ENCODE measurements around the gene C15orf61.

C15orf61 gene

GRCh38 chr15:67554580-67554979 is 33.6 kb downstream of the C15orf61 start:
- no peak for DNase-seq

DNA sequence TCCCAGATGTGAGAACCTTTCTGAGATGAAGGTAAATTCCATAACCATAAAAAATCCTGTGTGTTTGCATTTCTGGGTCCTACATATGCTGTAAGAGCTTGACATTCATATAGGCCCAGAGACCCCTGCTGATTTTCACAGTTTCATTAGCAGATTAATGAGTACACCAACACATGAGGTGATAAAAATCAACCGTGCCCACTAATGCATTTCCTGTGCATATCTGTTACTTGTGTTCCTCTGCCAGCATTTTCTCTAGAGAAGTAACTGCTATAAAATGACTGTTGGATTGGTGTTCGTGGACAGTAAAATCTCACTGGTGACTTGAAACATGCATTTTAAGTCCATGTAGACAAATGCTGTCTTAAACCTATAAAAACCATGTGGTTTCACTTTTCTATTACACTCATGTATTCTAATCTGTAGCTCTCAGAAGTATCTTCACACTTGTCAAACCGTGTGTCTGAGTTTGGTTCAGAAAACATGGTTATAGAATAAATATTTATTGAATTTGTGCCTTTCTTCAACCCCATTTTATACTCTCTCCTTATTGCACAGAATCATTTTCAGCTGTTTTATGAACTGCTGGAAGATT is 36.1 kb downstream of the C15orf61 start:
- no peak for DNase-seq

DNA sequence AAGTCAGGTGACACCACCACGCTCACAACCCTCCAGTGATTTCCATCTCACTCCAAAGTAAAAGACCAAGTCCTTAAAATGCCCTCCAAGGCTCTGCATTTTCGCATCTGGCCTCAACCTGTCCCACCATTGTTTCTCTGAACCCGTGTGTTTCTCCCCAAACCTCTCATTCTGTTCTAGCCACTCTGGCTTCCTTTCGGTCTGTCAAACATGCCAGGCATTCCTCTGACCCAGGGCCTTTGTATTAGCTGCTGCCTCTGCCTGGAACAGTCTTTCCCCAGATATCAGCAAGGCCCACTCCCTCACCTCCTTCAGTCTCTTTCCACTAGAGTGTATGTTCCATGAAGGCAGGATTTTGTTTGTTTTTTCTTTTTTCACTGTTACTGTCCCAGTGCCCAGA is 37.6 kb downstream of the C15orf61 start:
- DNase-seq, result no peak

DNA sequence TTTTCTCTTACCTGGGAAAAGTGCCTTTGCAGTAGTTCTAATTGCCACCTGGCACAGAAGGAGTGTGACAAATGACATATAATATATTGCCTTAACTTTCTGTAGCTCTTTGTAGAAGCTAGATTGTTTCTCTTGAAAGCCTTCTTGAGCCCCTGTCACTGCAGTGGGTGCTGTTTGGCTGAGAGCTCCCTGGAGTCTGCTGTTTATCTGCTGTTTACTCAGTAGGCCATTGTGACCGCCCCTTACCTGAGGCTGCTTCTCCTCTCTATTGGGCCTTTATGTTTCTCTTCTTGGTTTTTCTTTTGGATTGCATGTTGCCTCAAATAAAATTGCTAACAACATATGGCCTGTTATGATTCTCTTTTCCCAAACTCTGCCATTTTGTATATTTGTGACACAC is 38.2 kb downstream of the C15orf61 start:
- DNase-seq, result no peak

DNA sequence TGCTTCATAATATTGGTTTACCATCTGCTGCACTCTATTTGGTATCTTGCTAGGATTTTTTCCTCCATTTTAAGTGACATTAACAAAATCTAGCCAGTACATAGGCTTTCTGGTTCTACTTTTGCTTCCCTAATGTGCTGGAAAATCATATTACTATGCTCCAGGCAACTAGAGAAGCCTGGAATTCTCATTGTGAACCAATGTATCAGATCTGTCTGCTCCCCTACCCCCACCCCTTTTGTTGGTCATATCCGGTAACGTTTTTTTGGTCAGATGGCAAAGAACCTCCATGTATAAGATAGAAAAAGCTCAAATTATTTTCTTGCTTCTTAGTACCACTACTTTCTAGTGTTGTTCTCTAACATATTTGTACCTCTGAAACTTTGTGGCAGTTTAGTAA is 38.6 kb downstream of the C15orf61 start:
- no peak for DNase-seq

GRCh38 chr15:67560320-67560719 is 39.4 kb downstream of the C15orf61 start:
- no peak for DNase-seq

DNA sequence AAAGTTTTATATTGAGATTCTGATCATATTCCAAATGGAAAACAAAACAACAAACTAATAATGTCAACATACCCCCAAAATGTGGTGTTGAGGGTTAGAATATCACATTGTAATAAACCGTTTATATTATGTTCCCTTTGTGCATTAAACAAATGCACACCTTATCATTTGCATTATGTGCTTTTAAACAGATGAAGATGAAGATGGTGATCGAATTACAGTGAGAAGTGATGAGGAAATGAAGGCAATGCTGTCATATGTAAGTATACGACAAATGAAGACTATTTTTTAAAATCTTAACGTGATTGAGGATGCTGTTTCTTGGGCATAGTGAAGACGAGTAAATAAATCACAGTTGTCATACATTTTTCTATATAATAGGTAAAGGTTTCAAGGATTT is 42.2 kb downstream of the C15orf61 start:
- no peak for DNase-seq

DNA sequence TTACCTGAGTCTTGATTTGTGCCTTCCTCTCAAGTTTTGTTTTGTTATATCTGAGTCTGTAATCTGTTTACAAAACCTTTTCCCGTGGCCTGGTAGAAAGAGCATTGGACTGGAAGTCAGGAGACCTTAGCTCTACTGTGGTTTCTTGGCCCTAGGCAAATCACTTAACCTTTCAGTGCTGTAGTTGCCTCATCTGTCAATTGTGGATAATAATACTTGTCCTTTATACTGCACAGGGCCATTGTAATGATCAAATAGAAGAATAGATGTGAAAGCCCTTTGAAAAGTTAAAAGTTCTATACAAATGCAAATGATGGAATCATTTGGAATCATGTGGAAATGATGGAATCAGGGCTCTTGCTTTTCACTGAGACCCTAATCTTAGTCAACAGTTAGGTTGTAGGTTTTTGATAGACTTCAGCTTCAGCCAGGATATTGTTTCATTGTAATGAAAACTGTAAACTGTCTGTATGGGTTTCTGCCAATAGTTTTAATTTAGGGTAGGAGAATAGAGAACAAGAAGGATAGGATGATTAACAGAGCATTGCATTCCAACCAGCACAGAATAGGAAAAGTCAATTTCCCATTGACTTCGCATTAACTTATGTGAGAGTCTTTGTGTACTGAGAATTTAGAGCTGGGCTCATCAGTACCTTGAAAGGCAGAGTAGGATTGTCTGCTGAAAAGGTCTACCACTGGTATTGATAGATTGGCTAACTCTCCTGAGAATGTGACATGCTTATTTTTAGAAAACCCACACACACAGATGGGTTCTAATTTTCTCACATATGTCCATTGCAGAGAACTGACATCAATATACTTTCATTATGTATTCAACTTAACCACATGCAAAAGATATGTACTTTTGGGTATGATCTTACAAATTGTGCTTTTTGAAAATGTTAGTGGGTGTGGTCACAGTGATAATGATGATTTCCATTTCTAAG is 43.4 kb downstream of the C15orf61 start:
- no peak for DNase-seq

DNA sequence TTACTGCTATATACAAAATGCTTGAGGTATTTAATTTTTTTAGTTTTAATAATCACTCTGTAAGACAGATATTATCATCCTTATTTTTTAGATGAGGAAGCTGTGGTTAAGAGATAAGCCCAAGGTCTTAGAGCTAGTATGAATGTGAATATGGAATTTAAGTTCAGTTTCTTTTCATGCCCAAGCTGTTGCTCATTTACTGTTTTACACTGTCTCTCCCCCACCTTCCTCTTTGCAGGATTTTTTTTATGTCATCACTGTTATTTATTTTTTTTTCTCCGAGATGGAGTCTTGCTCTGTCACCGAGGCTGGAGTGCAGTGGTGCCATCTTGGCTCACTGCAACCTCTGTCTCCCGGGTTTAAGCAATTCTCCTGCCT is 44.0 kb downstream of the C15orf61 start:
- no peak for DNase-seq

- no peak for DNase-seq
Measured at GRCh38 chr15:67569668-67570067, 48.7 kb downstream of the C15orf61 start.

DNA sequence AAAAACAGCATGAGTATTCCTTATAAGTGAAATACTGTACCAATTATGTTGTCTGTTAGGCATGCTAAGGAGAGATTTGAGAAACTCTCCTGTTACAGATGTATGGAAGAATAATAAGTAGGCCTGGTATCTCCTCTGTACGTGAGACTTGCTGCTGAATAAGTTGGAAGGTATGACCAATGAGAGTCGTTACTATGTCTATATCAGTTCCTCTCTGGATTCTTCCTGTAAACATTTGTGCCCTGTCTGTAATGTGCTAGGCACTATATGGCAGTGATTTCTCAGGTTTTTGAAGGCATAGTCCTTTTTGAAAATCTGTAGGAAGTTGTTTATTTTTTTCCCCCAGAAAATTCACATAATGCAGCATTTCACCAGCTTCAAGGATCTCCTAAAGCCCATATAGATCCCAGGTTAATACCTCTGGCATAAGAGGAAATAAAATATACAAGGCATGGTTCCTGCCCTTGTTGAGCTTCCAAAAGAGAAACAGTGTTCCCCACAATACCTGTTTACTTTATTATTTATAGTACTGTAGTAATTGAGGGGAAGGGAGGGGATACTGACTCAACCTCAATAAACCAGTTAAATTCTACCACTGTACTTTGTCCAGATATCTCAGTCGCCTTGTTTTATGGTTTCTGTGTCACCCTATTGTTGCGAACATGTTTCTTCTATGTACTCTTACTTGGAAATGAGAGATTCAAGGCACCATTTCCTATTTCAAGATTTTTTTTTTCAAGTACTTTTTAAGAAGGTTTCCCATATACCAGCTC is 50.1 kb downstream of the C15orf61 start:
- no peak for DNase-seq

GRCh38 chr15:67571648-67572415 is 50.9 kb downstream of the C15orf61 start:
- no peak for DNase-seq

DNA sequence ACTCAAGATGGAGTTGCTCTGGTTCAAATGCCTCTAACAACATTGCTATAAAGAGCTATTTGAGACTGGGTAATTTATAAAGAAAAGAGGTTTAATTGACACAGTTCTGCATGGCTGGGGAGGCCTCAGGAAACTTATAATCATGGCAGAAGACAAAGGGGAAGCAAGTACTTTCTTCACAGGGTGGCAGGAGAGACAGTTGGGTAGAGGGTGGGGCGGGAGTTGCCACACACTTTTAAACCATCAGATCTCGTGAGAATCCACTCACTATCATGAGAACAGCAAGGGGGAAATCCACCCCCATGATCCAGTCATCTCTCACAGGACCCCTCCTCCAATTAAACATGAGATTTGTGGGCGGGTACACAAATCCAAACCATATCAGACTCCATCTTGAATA is 52.3 kb downstream of the C15orf61 start:
- no peak for DNase-seq

DNA sequence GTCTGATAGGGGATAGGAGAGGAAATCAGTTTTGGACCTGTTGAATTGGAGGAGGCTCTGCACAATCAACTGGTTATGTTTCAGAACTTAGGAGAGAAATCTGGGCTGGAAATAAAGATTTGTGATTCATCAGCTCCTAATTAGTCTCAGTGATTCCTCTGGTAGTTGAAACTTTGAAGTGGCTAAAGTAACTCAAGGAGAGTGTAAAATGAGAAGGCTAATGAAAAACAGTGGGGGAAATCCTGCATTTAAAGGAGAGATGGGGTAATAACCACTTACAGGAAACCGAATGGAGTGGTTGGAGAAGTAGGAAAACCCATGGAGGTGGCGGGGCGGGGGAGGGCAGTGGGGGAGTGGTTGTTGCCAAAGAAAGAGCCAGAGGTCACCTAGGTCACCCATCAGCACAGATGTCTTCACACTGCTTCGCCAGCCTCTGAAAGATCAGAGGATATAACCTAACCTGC is 54.1 kb downstream of the C15orf61 start:
- DNase-seq, result no peak

- DNase-seq, result no peak
Measured at GRCh38 chr15:67578020-67578600, 57.2 kb downstream of the C15orf61 start.

- DNase-seq, result no peak
Measured at GRCh38 chr15:67579164-67579563, 58.2 kb downstream of the C15orf61 start.
